Vagina (tissue), 2 donors: Measurements from ENCODE around the gene ERFE.

Source experiments
- CTCF ChIP-seq, 3 experiments: fragments of 450-650 bp in 2 of 3; fragments of 200-600 bp in 1 of 3; sonication (generic) in 1 of 3; IDR thresholded peaks; one replicate each; pipeline ENCODE4 v1.5.1; 2017 to 2019; ENCODE audit warnings: antibody characterized with exemption in 3 of 3, mild to moderate bottlenecking in 2 of 3, moderate library complexity in 2 of 3
- POLR2A ChIP-seq, 2 donors: fragments of 450-650 bp; IDR thresholded peaks; one replicate each; pipeline ENCODE4 v1.6.1; 2017; ENCODE audit warnings: antibody characterized with exemption in 2 of 2, mild to moderate bottlenecking in 2 of 2, moderate library complexity in 2 of 2
- POLR2AphosphoS5 ChIP-seq, 2 donors: sonication (generic); formaldehyde crosslinking; IDR thresholded peaks; one replicate each; pipeline ENCODE4 v1.9.0; 2017; ENCODE audit warnings: antibody characterized with exemption in 2 of 2, mild to moderate bottlenecking in 2 of 2, low read depth in 1 of 2; ENCODE audit not compliant: insufficient read depth in 1 of 2

DNA sequence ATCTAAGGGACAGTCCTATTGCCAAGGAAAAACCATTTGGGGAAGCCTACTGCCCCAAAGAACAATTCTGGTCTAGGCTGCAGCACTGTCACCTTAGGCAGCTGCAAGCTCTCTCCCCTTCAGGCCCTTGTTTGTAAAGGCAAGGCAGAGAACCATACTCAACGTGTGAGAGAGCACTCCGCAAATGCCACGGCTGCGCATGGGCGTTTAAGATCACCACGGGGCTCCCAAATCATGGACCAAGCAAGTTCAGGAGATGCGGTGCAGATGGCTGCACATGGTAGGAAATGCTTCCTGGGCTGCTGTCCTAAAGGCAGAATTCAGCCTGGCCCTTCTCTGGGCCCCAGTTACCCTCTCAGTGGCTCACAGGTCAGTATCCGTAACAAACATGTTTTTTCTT, 15.5 kb downstream of the ERFE start:
- TF ChIP-seq CTCF (IDR thresholded peaks at IDR 0.05): no peak
- no peak for TF ChIP-seq POLR2A (IDR thresholded peaks at IDR 0.05)
- no peak for TF ChIP-seq POLR2AphosphoS5 (IDR thresholded peaks at IDR 0.05; ENCODE audit: insufficient read depth in 1 of 2, low read depth in 1 of 2)
